Measurements from ENCODE around the gene GOLGA6L2.
"Not testable (repeated sequence)": the region's sequence is repeated elsewhere in the genome, so short reads cannot be mapped to it uniquely, and the experiment has no call there.

Gene GOLGA6L2

GRCh38 chr15:23447107-23447500 lies at the start of gene GOLGA6L2:
Gene GOLGA6L2, minus strand, starts transcription at chr15:23447243. Its CDS starts 62 bp downstream, at chr15:23447181.
- no peak for DNase-seq

GRCh38 chr15:23484870-23485269 lies 37.8 kb upstream of the GOLGA6L2 start:
- DNase-seq = no peak

GRCh38 chr15:23483821-23484299 lies 36.8 kb upstream of the GOLGA6L2 start:
- DNase-seq = no peak

- no peak for DNase-seq
These were observed 35.9 kb upstream of the GOLGA6L2 start for GRCh38 chr15:23482764-23483489.

- DNase-seq = no peak
These were observed 35.2 kb upstream of the GOLGA6L2 start for GRCh38 chr15:23482228-23482627.

- DNase-seq = no peak
These were observed 30.9 kb upstream of the GOLGA6L2 start for GRCh38 chr15:23477920-23478319.

GRCh38 chr15:23472678-23473077 lies 25.6 kb upstream of the GOLGA6L2 start:
- no peak for DNase-seq

- no peak for DNase-seq
These were observed 25.0 kb upstream of the GOLGA6L2 start for GRCh38 chr15:23472033-23472432.

GRCh38 chr15:23467110-23467600 lies 20.1 kb upstream of the GOLGA6L2 start:
- no peak for DNase-seq

GRCh38 chr15:23457890-23458289 lies 10.8 kb upstream of the GOLGA6L2 start:
- no peak for DNase-seq

- no peak for DNase-seq
These were observed 582 bp downstream of the GOLGA6L2 start for GRCh38 chr15:23446215-23447106.

GRCh38 chr15:23444269-23444668 lies 2.8 kb downstream of the GOLGA6L2 start:
- DNase-seq = no peak

GRCh38 chr15:23441204-23441603 lies 5.8 kb downstream of the GOLGA6L2 start:
- no peak for DNase-seq

GRCh38 chr15:23440596-23440995 lies 6.4 kb downstream of the GOLGA6L2 start:
- no peak for DNase-seq

- no peak for DNase-seq
These were observed 7.5 kb downstream of the GOLGA6L2 start for GRCh38 chr15:23439513-23439912.

- DNase-seq = no peak
These were observed 8.1 kb downstream of the GOLGA6L2 start for GRCh38 chr15:23438816-23439466.

GRCh38 chr15:23437673-23438072 lies 9.4 kb downstream of the GOLGA6L2 start:
- no peak for DNase-seq

- no peak for DNase-seq
These were observed 9.9 kb downstream of the GOLGA6L2 start for GRCh38 chr15:23437146-23437545.

GRCh38 chr15:23436421-23436820 lies 10.6 kb downstream of the GOLGA6L2 start:
- no peak for DNase-seq

GRCh38 chr15:23434699-23435098 lies 12.3 kb downstream of the GOLGA6L2 start:
- DNase-seq = not testable (repeated sequence)

- DNase-seq = not testable (repeated sequence)
These were observed 21.7 kb downstream of the GOLGA6L2 start for GRCh38 chr15:23425327-23425726.

- DNase-seq = no peak
These were observed 22.7 kb downstream of the GOLGA6L2 start for GRCh38 chr15:23424111-23424904.
